H1 (cell line): ENCODE data around the gene PITX3. TPM values are rescaled to one million over a fixed set of nuclear protein-coding genes. Genes with fewer than 3 reads are reported as not detected.

ENCODE experiments used
- ATF2 ChIP-seq: IDR thresholded peaks from 2 replicates; pipeline ENCODE4 v1.6.1; 2012; ENCODE audit warnings: low read length, inconsistent platforms
- BCL11A ChIP-seq, 2 experiments: IDR thresholded peaks; one replicate each; pipeline ENCODE4 v1.6.1; 2011; ENCODE audit warnings: low read depth in 2 of 2, low read length in 2 of 2, mild to moderate bottlenecking in 2 of 2
- BRCA1 ChIP-seq: IDR thresholded peaks from 2 replicates; pipeline ENCODE4 v1.6.1; 2012; ENCODE audit warnings: low read depth, low read length, improper control_type of control experiment
- CBX8 ChIP-seq: fragments of 300-800, 300-1000 bp; sonication (generic); IDR thresholded peaks from 2 replicates; pipeline ENCODE4 v1.7.1; 2016; ENCODE audit warnings: low read depth, low read length, borderline replicate concordance
- FOSL1 ChIP-seq: IDR thresholded peaks from 2 replicates; pipeline ENCODE4 v1.6.1; 2011; ENCODE audit warnings: mild to moderate bottlenecking, low read depth, low read length, moderate library complexity; ENCODE audit not compliant: insufficient read depth
- PHF8 ChIP-seq: fragments of 200-600 bp; sonication (generic); conservative IDR thresholded peaks from 2 replicates; pipeline ENCODE4 v1.7.1; 2012; ENCODE audit warnings: low read depth, mild to moderate bottlenecking, inconsistent platforms, low read length, moderate library complexity
- RBBP5 ChIP-seq: IDR thresholded peaks from 2 replicates; pipeline ENCODE4 v1.7.1; 2012; ENCODE audit warnings: low read depth, mild to moderate bottlenecking, inconsistent platforms, low read length, moderate library complexity, borderline replicate concordance
- SAP30 ChIP-seq: fragments of 300-600 bp; sonication (generic); IDR thresholded peaks from 2 replicates; pipeline ENCODE4 v1.7.1; 2012; ENCODE audit warnings: low read length, moderate library complexity, mild to moderate bottlenecking, inconsistent platforms; ENCODE audit not compliant: insufficient read depth, insufficient replicate concordance
- SP1 ChIP-seq: IDR thresholded peaks from 2 replicates; pipeline ENCODE4 v1.6.1; 2011; ENCODE audit warnings: low read depth, low read length
- TCF12 ChIP-seq: IDR thresholded peaks from 2 replicates; pipeline ENCODE4 v1.6.1; 2011; ENCODE audit warnings: low read depth, mild to moderate bottlenecking, low read length
- polyA plus RNA-seq, 7 experiments: library from polyadenylated mRNA; depleted of rRNA in 3 of 7; stranded (reverse) in 5 of 7; unstranded in 2 of 7; fragments of >200 nt in 5 of 7; fragments of 200-250 nt in 2 of 7; gene quantifications; 1 replicate in 5 of 7; 2 replicates in 1 of 7; 4 replicates in 1 of 7; pipeline versions ENCODE4 v1.2.1 to v1.2.3, GENCODE V29; 2011 to 2013; ENCODE audit warnings: missing spikeins in 2 of 7, mixed read lengths in 2 of 7
- total RNA-seq: library from RNA; stranded (reverse); fragmentation: NEBNext Ultra II Directional; extraction: Animal tissue kit (Norgen Biotek cat#: 25700); gene quantifications from 2 replicates; pipeline ENCODE4 v1.2.1, GENCODE V29; 2021

Gene PITX3
- total and polyA plus RNA-seq, 2 of the 8 experiments (the other 6 are each of a cell fraction or from before 2014, with no cell fraction given): 0.18 to 0.41 TPM

GRCh38 chr10:102200751-102201640 lies 40.3 kb downstream of the PITX3 start (continued):
- TF ChIP-seq TCF12: no peak
- no peak for TF ChIP-seq CBX8
- TF ChIP-seq BRCA1: no peak
- TF ChIP-seq RBBP5: no peak
- no peak for TF ChIP-seq SP1
- TF ChIP-seq ATF2: no peak
- TF ChIP-seq FOSL1: no peak
- TF ChIP-seq SAP30: no peak
- no peak for TF ChIP-seq BCL11A (IDR thresholded peaks at IDR 0.05; ENCODE audit: low read depth in 2 of 2, low read length in 2 of 2)
- TF ChIP-seq PHF8: no peak
